AG10803 (cell line): ENCODE results near the gene TEX29.

Source experiments
- DNase-seq: peaks from one replicate; pipeline ENCODE4 v3.0.0; 2010; ENCODE audit warnings: low read depth
- H3K4me3 ChIP-seq: 2 replicates; pipeline ENCODE4 v1.5.1; 2011; ENCODE audit warnings: mild to moderate bottlenecking, low read length, control low read depth
- CTCF ChIP-seq: conservative IDR thresholded peaks from 2 replicates; pipeline ENCODE4 v1.5.1; 2011; ENCODE audit warnings: mild to moderate bottlenecking, low read length, control low read depth, inconsistent platforms

Gene TEX29

DNA sequence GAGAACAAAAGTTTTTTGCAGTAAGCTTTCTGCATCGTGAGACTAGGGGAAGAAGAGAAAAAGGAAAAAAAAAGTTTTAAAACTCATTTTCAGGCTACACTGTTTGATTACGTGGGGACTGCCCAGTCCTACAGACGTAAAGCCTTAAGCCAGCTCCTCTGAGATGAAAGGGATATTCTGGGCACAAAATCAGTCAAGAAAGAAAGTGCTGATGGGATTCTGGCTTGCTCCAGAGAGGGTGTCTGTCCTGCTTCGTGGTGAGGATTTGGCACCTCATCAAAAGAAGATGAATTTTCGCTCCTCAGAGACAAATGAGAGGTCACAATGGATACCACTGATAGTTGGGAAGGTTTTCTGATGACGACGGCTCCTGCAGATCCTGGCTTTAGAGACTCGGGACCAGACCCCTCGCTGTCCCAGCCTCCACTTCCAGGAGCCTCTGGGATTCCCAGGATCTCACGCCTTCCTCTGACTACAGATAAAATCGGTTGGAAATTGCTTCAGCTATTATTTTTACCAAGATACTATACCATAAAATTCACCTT is 9.7 kb downstream of the TEX29 start:
- TF ChIP-seq CTCF: no peak
- DNase-seq: no peak

DNA sequence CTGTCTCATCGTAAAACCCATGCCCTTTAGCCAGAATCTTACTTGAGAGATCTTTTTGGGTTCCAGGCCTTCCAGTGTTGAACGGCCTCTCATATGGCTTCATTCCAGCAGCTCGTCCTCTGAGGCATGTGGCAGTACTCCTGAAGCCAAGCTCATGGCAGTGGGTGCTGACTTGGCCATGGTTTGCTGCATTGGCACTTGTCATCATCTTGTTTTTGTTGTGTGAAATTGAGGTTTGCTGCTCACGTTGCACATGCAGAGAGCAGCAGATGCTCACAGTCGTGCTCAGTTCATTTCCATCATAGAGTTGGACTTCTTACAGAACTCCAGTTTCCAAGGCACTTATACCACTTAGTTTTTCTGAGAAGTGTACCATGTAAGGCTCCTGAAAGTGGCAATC is 14.9 kb downstream of the TEX29 start:
- TF ChIP-seq CTCF: no peak
- no peak overlapping the region for H3K4me3 ChIP-seq
- no peak for DNase-seq

More for the DNA sequence above, 9.7 kb downstream of the TEX29 start:
- no peak overlapping the region for H3K4me3 ChIP-seq

DNA sequence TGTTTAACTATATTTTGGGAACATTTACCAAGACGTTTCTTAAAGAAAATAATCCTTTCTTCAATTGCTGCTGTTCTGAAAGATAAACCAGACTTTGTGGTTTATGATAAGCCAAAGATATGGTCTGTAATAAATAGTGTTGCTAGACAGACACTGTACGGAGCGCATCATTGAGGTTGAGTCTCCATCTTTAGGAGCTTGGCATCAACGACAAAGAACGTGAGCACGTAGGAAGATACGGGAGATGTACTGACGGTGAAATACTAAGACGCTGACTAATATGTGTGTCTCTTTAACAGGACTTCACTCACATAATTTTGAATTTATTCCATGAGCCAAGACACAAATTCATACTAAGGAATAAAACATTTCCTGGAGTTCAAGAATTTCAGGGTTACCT is 16.2 kb downstream of the TEX29 start:
- DNase-seq: peak; percentile 31
- TF ChIP-seq CTCF: no peak
- H3K4me3 ChIP-seq: no peak overlapping the region

- peak; percentile 96 for DNase-seq
- no peak for TF ChIP-seq CTCF
- H3K4me3 ChIP-seq: no peak overlapping the region
These were observed 16.8 kb downstream of the TEX29 start for GRCh38 chr13:111337206-111337605.

- peak; percentile 33 for DNase-seq
- no peak for TF ChIP-seq CTCF
- no peak overlapping the region for H3K4me3 ChIP-seq
These were observed 17.3 kb downstream of the TEX29 start for GRCh38 chr13:111337741-111338140.

- no peak overlapping the region for H3K4me3 ChIP-seq
- TF ChIP-seq CTCF: no peak
- no peak for DNase-seq
These were observed 18.4 kb downstream of the TEX29 start for GRCh38 chr13:111338841-111339240.

DNA sequence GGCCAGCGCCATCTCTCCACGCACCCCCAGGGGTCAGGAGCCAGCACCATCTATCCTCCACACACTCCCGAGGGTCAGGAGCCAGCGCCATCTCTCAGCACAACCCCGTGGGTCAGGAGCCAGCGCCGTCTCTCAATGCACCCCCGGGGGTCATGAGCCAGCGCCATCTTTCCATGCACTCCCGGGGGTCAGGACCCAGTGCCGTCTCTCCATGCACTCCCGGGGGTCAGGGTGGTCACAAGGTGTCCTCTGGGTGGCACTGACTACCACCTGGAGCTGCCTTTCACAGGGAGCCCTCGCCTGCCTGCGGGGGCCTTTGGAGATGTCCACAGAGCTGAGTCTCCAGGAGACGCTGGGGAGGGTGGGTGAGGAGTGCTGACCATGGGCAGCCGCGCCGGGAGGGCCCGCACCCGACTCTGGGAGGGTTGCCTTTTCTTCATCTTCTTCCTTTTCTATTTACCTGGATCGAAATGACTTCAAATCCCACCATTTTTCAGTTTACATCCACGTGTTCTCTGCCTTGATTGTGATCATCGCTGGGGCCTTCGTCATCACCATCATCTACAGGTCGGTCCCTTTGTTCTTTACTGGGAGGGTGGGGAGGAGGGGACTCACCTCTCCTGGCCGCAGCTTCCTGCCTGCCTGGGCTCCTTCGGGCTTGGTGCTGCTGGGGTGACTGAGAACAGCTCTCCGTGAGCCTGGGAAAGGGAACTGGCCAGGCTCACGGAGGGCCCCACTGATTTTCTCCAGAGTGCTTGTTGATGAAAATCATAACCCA is 19.1 kb downstream of the TEX29 start:
- TF ChIP-seq CTCF: no peak
- no peak for DNase-seq
- no peak overlapping the region for H3K4me3 ChIP-seq
